ENCODE data around the gene FSTL4.

Gene FSTL4

DNA sequence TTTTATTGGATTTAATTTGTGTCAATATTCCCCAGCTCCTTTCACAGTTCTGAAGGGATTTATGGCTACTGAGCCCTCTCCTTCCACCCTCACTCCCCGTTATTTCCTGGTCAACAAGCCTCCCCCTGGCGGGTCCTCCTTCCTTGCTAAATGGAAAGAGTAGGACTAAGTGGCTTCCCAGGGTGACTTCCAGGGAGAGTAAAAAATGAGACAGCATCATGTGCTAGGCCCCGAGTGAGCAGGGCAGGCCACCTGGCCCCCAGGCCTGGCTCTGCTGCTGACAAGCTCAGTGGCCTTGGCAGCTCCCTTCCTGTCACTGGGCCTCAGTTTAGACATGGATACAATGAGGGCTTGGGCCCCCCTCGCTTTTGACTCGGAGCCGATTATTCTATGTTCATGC is 359.3 kb downstream of the FSTL4 start:
- in situ Hi-C loops (cut with HindIII; ENCODE audit: low sequenced_read_pairs) = no loop called here

DNA sequence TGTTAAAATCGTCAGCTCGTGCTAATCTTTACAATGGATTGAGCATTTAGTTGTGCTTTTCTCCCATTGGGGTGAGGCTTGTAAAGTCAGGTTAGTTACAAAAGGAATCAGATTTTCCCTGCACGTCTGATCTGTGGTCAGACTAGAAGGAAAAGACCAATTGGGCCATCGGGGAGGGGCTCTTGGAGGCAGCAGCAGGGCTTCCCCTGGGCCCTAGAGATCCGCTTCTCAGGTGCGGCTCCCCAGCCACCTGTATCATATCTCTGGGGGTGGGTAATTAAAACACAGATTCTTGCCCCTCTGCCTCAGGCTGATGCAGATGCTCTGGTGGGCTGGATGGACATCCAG is 360.2 kb downstream of the FSTL4 start:
- in situ Hi-C loops (cut with HindIII; ENCODE audit: low sequenced_read_pairs) = no loop called here

DNA sequence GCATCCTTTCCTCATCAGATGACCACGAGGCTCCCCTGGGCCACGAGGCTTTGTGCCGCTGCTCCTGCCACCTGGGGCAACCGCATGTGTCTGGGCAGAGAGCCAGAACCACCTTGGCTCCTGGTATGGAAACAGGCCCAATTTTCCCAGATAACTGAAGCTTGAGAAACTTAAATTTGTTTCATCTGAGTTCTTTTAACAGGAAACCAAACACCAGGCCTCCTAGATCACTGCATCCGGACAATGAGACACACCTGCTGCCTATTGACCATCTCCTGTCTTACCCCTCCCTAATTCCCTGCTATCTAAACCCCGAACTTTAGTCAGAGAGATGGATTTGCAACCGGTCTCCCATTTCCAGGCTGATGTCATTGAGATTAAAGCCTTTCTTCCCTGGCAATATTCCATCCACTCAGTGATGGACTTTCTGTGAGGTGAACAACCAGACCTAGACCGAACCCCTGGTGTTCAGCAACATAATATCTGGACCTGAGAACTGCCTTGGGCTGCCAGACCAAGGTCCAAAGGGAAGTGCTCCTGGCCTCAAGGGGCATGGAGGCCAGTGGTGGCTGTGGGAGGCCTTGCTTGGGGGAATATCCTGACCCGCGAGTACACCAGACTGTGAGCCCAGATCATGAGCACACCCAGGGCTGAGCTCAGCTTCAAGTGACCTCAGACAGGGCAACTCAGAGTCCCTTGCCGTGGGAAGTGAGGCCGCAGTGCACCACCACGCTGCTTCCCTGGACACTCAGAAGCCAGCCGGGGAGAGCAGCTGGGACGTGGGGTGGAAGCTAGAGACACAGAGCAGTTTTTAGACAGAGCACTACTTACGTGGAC is 360.8 kb downstream of the FSTL4 start:
- in situ Hi-C loops (cut with HindIII; ENCODE audit: low sequenced_read_pairs) = no loop called here

DNA sequence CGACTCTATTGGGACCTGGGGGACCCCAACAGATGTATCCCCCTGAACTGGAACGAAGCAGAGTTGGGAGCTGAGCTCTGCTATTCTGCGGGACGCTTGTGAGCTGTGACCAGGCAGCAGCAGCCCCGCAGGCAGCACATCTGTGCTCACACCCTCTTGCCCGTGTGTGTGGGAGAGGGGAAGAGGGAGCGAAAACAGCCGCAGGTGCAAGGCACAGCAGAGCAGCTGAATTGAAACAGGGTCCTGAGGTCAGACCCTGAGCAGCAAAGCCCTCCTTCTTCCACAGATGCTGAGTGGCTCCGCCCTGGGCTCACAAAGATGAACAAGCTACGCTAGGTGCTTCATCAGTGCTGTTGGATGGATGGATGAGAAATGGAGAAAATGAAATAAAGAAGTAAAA is 361.8 kb downstream of the FSTL4 start:
- in situ Hi-C loops (cut with HindIII; ENCODE audit: low sequenced_read_pairs) = no loop called here

DNA sequence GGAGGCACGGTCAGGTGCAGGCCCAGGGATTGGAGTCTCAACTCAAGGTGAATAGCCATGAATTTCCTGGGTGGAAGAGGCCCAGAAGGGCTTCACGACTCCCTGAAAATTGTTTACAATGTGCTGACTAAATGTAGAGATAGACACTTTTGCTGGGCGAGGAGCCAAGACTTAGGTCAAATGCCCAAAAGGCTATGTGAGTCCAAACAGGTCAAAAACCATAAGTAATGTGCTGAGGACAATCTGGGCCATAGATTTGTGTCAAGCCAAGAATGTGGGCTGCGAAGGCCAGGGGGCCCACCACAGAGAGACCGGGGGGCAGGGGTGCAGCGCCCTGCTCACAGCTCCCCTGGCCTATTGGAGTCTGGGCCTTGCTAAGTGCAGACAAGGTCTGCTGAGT is 362.7 kb downstream of the FSTL4 start:
- in situ Hi-C loops (cut with HindIII; ENCODE audit: low sequenced_read_pairs) = no loop called here

DNA sequence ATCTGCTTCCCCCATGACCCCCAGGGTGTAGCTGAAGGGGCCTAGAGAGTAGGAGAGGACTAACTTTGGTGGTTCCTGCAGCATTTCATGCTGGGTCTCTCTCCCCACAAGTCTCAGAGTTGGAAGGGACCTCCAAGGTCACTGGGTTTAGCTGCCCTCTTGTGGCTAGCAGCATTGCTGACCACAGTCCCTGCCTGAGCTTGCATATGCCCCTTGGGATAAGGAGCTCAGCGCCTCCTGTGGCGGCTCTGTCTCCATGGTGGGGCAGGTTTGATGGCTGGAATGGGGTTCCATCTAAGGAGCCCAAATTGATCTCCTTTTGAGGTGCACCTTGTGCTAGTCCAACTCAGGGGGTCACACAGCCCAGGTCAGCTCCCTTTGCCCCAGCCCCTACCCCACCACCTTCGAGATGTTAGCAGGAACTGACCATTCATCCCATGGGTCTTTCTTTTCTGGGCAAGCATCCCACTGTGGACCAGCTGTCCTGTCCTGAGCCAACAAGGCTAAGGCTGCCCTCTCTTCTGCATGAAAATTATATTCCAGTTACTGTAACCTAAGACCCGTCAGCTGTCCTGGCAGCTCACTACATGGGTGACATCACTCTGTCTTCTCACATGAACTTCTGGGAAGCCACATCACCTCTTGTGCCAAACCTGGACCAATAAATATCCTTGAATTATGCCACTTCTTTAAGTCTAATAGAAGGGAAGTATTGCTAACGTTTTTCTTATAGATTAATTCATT is 364.3 kb downstream of the FSTL4 start:
- in situ Hi-C loops (cut with HindIII; ENCODE audit: low sequenced_read_pairs) = no loop called here

DNA sequence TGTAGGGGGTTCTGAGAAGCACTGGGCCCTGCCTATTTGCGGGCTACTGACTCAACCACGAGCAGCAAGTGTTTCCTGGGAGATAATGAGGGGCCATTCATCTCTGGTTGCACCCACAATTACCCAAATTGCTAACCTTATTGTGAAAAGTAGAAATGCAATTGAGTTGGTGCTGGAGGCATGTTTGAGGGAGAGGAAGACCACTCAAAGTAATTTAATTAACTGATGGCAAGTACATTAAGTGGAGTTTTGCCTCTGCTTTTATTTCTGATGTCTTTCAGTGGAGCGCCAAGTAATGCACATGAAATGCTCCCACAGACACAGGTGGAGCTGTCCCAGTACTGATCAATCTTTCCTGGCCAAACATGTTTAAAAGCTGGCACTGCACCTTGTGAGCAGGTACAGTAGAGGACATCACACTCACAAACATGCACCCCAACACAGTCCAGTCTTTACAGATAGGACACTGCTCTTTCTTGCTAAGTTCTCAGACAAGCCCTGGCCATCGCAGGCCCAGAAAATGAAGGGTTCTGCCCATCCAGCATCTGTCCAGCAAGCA is 365.1 kb downstream of the FSTL4 start:
- in situ Hi-C loops (cut with HindIII; ENCODE audit: low sequenced_read_pairs) = no loop called here

DNA sequence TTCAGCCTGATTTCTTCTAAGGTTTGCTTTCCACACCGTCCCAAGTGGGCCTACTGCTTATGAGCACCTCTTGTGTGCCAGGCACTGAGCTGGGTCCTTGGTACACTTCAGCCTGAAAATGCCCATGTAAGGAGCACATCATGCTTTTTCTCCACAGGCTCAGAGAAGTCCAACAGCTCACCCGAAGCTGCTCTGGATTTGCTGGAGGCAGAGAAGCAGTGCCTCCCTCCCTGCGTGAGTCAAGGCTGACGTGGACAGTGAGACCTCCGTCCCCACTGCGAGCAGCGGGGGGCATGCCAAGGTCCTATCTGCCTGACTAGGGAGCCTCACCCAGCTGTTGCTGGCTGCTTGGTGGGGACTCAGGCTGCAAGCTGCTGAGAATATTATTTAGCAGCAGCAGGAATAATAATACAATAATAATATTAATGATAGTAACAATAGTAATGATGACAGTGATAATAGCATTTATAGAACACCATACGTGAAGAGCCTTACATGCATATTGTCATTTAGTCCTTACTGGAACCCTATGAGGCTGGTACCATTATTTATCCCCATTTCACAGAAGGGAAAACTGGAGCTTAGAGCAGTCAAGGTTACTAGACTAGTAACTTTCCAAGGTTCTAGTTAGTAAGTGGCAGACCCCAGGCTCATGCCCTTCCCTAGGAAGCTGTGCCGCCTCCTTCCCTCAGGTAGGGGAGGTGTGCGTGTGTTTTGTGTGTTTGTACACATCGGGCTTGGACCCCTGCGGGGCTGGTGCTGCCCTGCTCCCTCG is 365.8 kb downstream of the FSTL4 start:
- in situ Hi-C loops (cut with HindIII; ENCODE audit: low sequenced_read_pairs) = no loop called here

DNA sequence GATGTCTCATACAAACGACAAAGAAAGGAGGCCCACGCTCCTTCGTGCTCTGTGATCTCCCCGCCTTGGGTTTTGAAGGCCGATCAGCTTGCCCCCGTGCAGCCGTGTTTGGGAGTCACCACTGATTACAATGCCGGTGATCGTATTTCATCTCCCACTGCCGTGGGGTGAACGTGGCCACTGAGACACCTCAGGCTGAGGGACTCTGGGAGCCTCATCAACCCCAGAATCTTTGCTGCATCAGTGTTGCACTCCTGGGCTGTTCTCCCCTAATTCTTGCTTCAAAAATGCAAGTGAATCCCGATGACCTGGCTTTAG is 366.3 kb downstream of the FSTL4 start:
- in situ Hi-C loops (cut with HindIII; ENCODE audit: low sequenced_read_pairs) = no loop called here

DNA sequence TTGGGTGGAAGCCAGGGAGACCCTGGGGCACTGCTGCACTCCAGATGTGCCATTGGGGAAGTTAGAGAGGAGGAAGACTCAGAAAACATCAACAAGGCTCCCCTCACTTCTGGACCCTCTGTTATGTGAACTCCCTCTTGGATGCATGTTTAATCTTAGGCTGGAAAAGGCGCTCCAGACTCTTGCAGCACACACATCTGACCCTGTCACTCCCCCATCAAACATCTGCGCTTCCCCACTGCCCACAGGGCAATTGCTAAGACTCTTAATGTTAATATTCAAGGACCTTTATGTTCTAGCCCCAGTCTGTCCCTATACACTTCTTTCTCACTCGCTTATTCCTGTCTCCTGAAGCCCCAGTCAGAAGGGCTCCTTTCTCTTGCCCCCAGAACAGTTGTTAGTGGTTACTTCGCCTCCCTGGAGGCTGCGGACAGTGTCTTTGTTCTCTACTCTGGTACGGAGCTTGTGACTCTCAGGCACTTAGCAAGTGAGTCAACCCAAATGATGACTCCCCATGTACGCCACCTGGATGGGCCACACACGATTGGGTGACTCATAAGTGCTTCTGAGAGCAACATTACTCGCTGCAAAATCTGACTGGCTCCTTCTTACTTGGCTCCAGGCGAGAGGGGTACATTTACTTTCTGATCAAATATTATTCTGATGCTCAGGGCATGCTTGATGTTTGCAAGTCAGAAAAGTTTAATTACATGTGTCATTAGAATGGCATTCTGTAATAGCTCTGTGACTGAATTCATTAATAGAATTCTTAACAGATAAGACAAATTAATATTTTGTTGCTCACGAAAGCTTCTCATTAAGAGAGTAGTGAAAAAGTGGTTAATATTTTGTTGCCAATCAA is 366.9 kb downstream of the FSTL4 start:
- in situ Hi-C loops (cut with HindIII; ENCODE audit: low sequenced_read_pairs) = no loop called here

DNA sequence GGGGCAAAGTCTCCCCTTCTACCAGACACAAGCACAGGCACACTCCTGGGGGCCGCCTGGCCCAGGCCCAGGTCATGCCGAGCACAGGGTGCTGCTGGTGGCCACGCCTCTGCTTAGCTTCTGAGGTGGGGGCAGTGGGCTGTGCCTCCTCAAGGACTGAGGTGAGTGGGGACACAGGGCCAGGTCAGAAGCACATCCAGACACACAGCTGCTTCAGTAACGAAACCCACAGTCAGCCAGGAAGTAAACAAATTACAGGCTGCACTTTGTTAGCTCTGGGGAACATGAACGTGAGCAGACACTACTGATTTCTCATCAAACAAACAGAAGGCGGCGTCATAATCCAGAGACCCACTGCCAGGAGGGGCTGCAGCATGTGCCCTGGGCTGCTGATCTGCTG is 368.1 kb downstream of the FSTL4 start:
- in situ Hi-C loops (cut with HindIII; ENCODE audit: low sequenced_read_pairs) = no loop called here

DNA sequence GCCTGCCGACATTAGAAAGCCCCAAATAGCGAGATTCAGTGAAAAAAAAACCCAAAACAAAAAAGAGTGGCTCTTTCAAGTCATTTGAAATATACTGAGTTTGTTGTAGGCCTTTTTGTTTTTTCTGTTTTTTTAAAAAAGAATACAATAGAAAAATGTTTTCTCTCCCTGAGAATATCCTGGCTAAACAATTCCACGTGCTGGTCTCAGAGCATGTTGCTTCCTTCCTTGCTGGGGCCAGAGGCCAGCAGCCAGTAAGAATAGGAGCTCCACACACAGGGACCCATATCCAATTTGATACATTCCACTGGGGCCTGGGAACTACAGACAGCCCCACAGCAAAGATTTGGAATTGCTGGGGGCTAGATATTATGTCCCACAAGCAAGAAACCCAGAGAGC is 369.1 kb downstream of the FSTL4 start:
- in situ Hi-C loops (cut with HindIII; ENCODE audit: low sequenced_read_pairs) = no loop called here

DNA sequence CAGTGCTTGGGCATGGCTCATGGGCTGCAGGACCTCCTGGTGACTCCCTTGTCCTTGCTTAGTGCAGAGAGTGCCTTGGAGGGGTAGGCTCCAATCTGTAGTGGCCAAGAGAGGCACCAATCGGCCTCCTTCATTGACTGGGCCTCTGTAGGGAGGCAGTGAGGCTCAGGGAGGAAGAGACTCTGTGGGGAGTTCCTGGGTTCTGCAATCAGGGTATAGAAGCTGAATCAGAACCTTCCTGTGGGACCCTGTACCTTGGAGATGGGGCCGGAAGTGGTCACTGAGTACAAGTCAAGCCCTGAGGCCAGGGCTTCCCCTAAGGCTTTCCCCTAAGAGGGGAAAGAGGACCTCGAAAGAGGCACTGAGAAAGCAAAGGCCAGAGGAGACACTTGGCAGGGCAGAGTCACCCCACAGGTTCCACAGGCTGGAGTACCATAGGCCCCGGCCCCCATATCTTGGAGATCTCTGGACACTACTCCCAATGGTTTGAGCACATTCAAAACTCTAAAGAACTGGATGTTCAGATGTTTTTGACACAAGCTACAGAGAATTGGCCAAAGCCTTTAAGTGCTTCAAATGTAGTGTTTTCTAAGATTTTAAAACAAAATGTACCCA is 370.0 kb downstream of the FSTL4 start:
- in situ Hi-C loops (cut with HindIII; ENCODE audit: low sequenced_read_pairs) = no loop called here

DNA sequence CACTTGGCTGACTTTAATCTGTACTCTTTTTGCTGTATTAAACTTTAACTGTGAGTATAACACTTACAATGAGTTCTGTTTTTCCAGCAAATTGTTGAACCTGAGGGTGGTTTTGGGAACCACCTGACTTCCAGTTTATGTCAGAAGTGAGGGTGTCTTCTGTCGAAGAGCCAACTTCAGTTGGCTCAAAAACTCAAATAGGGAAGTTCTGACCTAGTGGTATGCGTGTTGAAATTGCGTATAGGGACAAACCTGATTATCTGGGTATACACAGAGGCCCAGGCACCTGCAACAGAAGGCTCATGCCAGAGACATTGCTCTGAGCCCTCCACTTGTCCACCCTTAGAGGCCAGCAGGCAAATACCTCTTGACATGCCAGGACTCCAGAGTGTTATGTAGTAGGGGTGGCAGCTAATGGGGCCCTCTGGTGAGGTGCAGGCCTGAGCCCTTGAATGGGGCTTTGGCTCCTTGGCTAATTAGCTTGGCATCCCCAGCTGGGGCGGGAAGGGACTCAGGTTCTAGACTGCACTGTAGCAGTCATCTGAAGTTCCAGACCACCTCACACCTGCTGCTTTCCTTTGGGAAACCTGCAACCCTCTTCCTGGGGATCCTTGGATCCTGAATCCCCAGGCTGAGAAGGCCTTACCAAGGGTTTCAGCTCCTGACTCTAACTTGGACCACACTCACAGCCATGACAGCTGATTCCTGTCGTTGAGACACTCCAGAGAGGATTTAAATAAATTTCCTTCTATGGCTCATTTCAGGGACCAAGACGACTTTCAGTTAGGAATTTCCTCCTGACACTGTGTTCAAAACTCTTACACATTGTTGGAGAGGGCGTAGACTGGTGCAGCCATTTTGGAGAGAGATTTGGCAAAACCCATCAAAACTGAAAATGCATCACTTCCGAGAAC is 370.9 kb downstream of the FSTL4 start:
- in situ Hi-C loops (cut with HindIII; ENCODE audit: low sequenced_read_pairs) = no loop called here

DNA sequence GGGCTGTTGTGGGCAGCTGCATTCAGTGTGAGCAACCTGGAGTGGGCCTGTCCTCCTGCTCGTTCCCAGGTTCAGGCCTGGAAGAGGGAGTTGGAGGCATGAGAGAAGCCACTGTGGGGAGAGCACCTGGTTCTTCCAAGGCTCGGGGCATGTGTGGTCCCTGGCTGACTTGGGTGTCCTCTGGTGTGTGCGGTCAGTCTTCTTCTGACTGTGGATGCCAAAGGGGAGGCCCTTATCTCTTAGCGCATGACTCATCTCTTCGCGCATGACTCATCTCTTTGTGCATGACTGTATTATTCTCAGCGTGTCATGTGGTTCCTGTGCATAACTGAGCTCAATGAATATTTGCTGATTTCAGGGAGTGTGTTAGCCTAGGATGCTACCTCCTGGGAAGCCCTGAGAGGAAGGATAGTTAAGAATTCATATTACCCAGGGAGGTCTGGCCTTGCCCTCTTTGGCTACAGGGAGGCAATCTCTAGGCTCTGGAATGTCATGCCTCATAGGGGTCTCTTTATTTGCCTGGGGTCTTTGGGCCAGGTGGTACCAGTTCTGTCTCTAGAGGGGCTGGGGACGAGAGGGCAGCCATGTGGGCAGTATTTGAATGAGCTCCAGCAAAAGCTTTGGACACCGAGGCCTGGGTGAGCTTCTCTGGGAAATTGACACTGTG is 371.8 kb downstream of the FSTL4 start:
- in situ Hi-C loops (cut with HindIII; ENCODE audit: low sequenced_read_pairs) = no loop called here

DNA sequence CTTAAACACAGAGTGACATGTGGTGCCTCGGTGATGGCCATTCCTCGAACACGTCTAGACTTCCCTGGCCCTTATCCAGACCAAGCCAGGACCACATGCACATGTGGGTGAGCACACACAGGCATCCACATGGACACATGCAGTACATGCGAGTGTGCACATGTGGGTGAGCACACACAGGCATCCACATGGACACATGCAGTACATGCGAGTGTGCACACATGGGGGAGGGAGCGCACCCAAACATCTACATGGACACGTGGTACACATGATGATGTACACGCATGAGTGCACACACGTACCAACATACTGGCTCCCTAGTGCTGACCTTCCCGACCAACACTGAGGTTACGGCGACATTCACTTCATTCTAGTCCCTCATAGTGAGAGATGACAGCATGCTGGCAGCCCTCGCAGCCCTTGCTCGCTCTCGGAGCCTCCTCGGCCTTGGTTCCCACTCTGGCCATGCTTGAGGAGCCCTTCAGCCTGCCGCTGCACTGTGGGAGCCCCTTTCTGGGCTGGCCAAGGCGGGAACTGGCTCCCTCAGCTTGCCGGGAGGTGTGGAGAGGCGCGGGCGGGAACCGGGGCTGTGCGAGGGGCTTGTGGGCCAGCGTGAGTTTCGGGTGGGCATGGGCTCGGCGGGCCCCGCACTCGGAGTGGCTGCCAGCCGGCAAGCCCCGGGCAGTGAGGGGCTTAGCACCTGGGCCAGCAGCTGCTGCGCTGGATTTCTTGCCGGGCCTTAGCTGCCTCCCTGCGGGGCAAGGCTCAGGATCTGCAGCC is 373.7 kb downstream of the FSTL4 start:
- in situ Hi-C loops (cut with HindIII; ENCODE audit: low sequenced_read_pairs) = no loop called here

DNA sequence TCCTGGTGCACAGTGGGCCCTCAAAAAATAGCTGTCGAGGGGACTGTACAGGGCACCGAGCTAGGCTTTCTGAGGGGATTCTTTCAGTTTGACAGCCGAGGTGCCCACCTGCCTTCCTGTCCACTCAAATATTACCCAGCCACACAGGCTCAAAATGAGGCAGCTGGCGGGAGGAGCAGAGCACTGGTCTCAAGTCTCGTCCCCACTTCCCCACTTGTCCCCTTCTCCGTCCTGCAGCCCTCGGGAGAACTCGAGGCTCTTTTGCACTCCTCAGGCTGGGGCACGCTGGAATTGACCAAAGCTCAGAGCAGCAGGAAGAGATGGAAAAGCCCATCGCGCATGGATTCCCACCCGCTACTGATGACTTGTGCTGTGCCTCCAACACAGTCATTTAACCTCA is 375.4 kb downstream of the FSTL4 start:
- in situ Hi-C loops (cut with HindIII; ENCODE audit: low sequenced_read_pairs) = no loop called here

DNA sequence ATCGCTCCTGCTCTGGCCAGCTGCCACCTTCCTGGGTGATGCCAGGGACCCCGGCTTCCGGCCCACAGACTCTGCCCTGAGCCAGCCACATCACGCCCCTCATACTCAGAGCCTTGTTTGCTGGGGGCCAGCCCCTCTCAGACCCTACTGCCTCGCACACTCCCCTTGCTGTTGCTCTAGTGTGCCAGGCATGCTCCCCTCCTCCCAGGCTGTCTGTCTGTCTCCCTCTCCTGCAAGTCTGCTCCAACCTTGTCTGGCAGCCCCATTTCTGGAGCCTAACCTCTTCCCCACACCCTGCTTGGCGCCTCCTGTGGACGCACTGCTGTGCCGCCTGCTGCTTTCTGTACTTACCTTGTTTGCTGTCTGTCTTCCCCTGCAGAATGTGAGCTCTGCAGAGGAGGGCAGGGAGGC is 375.8 kb downstream of the FSTL4 start:
- in situ Hi-C loops (cut with HindIII; ENCODE audit: low sequenced_read_pairs) = no loop called here

All from endothelial cell of hepatic sinusoid (primary cell).